ENCODE results near the gene RARRES1. TPM values are rescaled to one million over a fixed set of nuclear protein-coding genes. Genes with fewer than 3 reads are reported as not detected.

The RARRES1 gene
- total RNA-seq, 1 experiment from 2014 or later: 0.81 TPM

DNA sequence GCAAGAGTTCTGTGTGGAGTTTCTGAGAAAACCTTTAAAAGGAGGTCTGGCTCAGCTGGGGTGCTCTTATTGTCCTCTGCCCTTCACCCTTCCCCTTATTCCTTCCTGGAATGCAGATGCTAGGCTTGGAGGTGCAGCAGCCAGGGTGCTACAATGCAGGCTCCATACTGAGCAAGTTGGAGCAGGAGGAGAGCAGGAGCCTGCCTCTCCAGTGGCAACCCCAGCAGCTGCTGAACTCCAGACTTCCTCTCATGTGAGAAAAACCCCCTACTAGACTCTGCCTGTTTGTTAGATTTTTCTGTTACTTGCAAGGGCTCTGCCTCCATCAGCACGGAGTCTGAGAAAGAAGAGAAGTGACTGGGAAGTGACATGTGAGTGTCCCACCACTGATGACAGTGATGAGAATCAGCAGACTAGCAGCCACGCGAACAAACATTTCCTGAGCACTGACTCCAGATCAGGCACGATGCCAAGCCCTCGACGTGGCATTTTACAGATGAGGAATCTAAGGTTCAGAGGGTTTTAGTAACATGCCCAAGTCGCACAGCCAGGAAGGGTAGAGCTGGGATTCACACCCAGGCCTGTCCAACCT lies 16.1 kb upstream of the RARRES1 start:
- peak overlapping the region in 2 of 3 experiments; percentile 48 to 83; a peak in 3 of 7 replicates for H3K27ac Mint-ChIP-seq
- WGBS (ENCODE audit: extremely low coverage, insufficient read length, low lambda C conversion rate): no CpG with 5 or more reads among the region's 7 CpGs

More for the DNA sequence above, 16.1 kb upstream of the RARRES1 start:
- Histone ChIP-seq H2BK5ac (ENCODE audit: insufficient read length, low read length) (no peak overlapping the region), H2BK15ac (ENCODE audit: low read depth, low read length) (no peak overlapping the region), H2BK120ac (ENCODE audit: low read depth, low read length, poor library complexity, severe bottlenecking) (no peak overlapping the region), H3K79me1 (ENCODE audit: insufficient read depth, low read depth, low read length, poor library complexity, severe bottlenecking) (no peaks in the 10 kb centered on the region), H3K27ac (ENCODE audit: insufficient read length, low read depth, low read length) (no peak overlapping the region), H3K23me2 (ENCODE audit: insufficient read length, low read depth, low read length, poor library complexity, severe bottlenecking) (no peaks in the 10 kb centered on the region), H3K9me3 (ENCODE audit: control insufficient read depth, low read depth, low read length) (no peaks in the 10 kb centered on the region), H3K18ac (ENCODE audit: insufficient read length, low read depth, low read length) (no peak overlapping the region), H2BK12ac (ENCODE audit: insufficient read length, low read depth, low read length) (no peak overlapping the region), H3K79me2 (ENCODE audit: insufficient read depth, low read length) (no peaks in the 10 kb centered on the region), H2AFZ (ENCODE audit: low read length) (no peak overlapping the region), H3K4me1 (ENCODE audit: insufficient read depth, low read length) (no peaks in the 10 kb centered on the region), H3K23ac (ENCODE audit: insufficient read length, low read depth, low read length) (no peak overlapping the region), H3K4me2 (ENCODE audit: insufficient read depth, insufficient read length, low read length) (no peak overlapping the region), H3K14ac (ENCODE audit: insufficient read depth, low read length) (no peak overlapping the region; the same call in 1 of the 2 replicates), H4K8ac (replicated peaks; ENCODE audit: insufficient read length, low read depth, low read length) (no peak overlapping the region), H3K9ac (ENCODE audit: extremely low read depth, insufficient read length, low read length) (no peak overlapping the region), H4K91ac (ENCODE audit: insufficient read length, low read depth, low read length) (no peak overlapping the region), H3T11ph (ENCODE audit: low read length) (no peak overlapping the region), H4K5ac (ENCODE audit: insufficient read length, low read depth, low read length) (no peak overlapping the region), H2AK5ac (ENCODE audit: insufficient read length, low read length) (no peak overlapping the region), H3K27me3 (ENCODE audit: insufficient read depth, low read length) (no peaks in the 10 kb centered on the region), H3K56ac (ENCODE audit: insufficient read length, low read depth, low read length) (no peak overlapping the region), H2BK20ac (ENCODE audit: low read depth, low read length, poor library complexity, severe bottlenecking) (no peak overlapping the region), H3K4ac (ENCODE audit: low read depth, low read length) (no peak overlapping the region), H4K20me1 (ENCODE audit: control insufficient read depth, insufficient read depth, insufficient read length) (no peaks in the 10 kb centered on the region)
- H3K9me3 Mint-ChIP-seq: no peaks in the 10 kb centered on the region
- DNase-seq: no peak
- H3K36me3 Mint-ChIP-seq (ENCODE audit: insufficient read depth in 1 of 3, low read depth in 3 of 3): peaks cover 0 to 11% (median 4%) of the 10 kb centered on the region in 3 experiments; a peak in 4 of 7 replicates
- TF ChIP-seq, protein P1, sequence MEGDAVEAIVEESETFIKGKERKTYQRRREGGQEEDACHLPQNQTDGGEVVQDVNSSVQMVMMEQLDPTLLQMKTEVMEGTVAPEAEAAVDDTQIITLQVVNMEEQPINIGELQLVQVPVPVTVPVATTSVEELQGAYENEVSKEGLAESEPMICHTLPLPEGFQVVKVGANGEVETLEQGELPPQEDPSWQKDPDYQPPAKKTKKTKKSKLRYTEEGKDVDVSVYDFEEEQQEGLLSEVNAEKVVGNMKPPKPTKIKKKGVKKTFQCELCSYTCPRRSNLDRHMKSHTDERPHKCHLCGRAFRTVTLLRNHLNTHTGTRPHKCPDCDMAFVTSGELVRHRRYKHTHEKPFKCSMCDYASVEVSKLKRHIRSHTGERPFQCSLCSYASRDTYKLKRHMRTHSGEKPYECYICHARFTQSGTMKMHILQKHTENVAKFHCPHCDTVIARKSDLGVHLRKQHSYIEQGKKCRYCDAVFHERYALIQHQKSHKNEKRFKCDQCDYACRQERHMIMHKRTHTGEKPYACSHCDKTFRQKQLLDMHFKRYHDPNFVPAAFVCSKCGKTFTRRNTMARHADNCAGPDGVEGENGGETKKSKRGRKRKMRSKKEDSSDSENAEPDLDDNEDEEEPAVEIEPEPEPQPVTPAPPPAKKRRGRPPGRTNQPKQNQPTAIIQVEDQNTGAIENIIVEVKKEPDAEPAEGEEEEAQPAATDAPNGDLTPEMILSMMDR (conservative IDR thresholded peaks at IDR 0.05): no peak
- H3K4me3 Mint-ChIP-seq: no peak overlapping the region
- H3K27me3 Mint-ChIP-seq (ENCODE audit: low read depth): no peaks in the 10 kb centered on the region
- H3K4me1 Mint-ChIP-seq: peaks cover 0 to 2% of the 10 kb centered on the region in 2 experiments; a peak in 2 of 4 replicates

Measured in H9 (cell line).